Panc1 (cell line): ENCODE results near the gene RASA3. TPM values are rescaled to one million over a fixed set of nuclear protein-coding genes. Genes with fewer than 3 reads are reported as not detected.

Source experiments
- ATAC-seq: fragments of 200-7000 bp; cut with Tn5 transposase; 2 replicates; pipeline ENCODE4 v1.9.1; 2020; ENCODE audit warnings: mild to moderate bottlenecking, moderate library complexity
- BruUV-seq: library from RNA; stranded (reverse); fragments of 400-500 nt; replicated peaks from 2 replicates; lab custom pipeline; 2021; lab: Mats Ljungman, UMichigan
- CTCF ChIA-PET: fragments of 300-600 bp; sonication (Branson Sonifier 250); formaldehyde crosslinking; loops from one replicate; lab custom pipeline; 2022; ENCODE audit warnings: antibody characterized with exemption; lab: Charles Lee
- POLR2A ChIA-PET: fragments of 300-600 bp; sonication (Branson Sonifier 250); formaldehyde crosslinking; loops from one replicate; lab custom pipeline; 2022; ENCODE audit warnings: antibody characterized with exemption; lab: Charles Lee
- DNase-seq: peaks from one replicate; pipeline ENCODE4 v3.0.0-alpha.2; 2010; ENCODE audit warnings: low read depth, low spot score
- H3K27ac ChIP-seq: 2 replicates; pipeline ENCODE4 v1.5.1; 2011; ENCODE audit warnings: mild to moderate bottlenecking, low read length, inconsistent platforms
- H3K27me3 ChIP-seq: fragments of 200-500 bp; sonication (Bioruptor generic); 2 replicates; pipeline ENCODE4 v1.6.0; 2014; ENCODE audit warnings: low read length, inconsistent platforms; ENCODE audit not compliant: control insufficient read depth, insufficient read depth
- H3K36me3 ChIP-seq: fragments of 200-500 bp; sonication (Bioruptor generic); 2 replicates; pipeline ENCODE4 v1.5.1; 2014; ENCODE audit warnings: inconsistent platforms, mild to moderate bottlenecking, low read length, moderate library complexity; ENCODE audit not compliant: control insufficient read depth, insufficient read depth
- H3K4me1 ChIP-seq: 2 replicates; pipeline ENCODE4 v1.5.1; 2011; ENCODE audit warnings: inconsistent platforms, mild to moderate bottlenecking, low read length, moderate library complexity; ENCODE audit not compliant: control insufficient read depth, insufficient read depth
- H3K4me3 ChIP-seq, 2 experiments: 2 replicates each; pipeline ENCODE4 v1.5.1; 2011 to 2012; ENCODE audit warnings: low read depth in 2 of 2, low read length in 2 of 2, mild to moderate bottlenecking in 2 of 2, inconsistent platforms in 1 of 2, moderate library complexity in 1 of 2
- H3K9me3 ChIP-seq: fragments of 200-500 bp; sonication (Bioruptor generic); 2 replicates; pipeline ENCODE4 v1.5.1; 2014; ENCODE audit warnings: low read depth, mild to moderate bottlenecking, inconsistent platforms, low read length, moderate library complexity; ENCODE audit not compliant: control insufficient read depth, insufficient read depth
- CTCF ChIP-seq: fragments of 450-650 bp; IDR thresholded peaks from 2 replicates; pipeline ENCODE4 v1.5.1; 2017; ENCODE audit warnings: mild to moderate bottlenecking
- POLR2AphosphoS5 ChIP-seq: IDR thresholded peaks from 2 replicates; pipeline ENCODE4 v1.6.1; 2012; ENCODE audit warnings: mild to moderate bottlenecking, low read depth, low read length, moderate library complexity
- REST ChIP-seq, 2 experiments: IDR thresholded peaks; 2 replicates each; pipeline ENCODE4 v1.6.1; 2011 to 2012; ENCODE audit warnings: low read depth in 2 of 2, control low read depth in 1 of 2, low read length in 1 of 2, mild to moderate bottlenecking in 1 of 2, moderate library complexity in 1 of 2; ENCODE audit not compliant: insufficient read depth in 1 of 2
- SIN3A ChIP-seq: IDR thresholded peaks from 2 replicates; pipeline ENCODE4 v1.6.1; 2012; ENCODE audit warnings: low read depth, mild to moderate bottlenecking, low read length, moderate library complexity, borderline replicate concordance; ENCODE audit not compliant: insufficient read depth
- TCF7L2 ChIP-seq: IDR thresholded peaks from 2 replicates; pipeline ENCODE4 v1.6.1; 2011; ENCODE audit warnings: mild to moderate bottlenecking, low read depth, low read length, inconsistent platforms
- in situ Hi-C: cut with HindIII; loops from 2 replicates; pipeline ENCODE4 v1.10.0; 2016; ENCODE audit warnings: low sequenced_read_pairs, low pct_unique_long_range_greater_than_20kb
- intact Hi-C: fragments of 100-400 bp; cut with micrococcal nuclease; formaldehyde crosslinking; loops from one replicate; pipeline ENCODE4 v1.10.0; 2022; ENCODE audit not compliant: unreplicated experiment
- total RNA-seq: library from RNA; stranded (reverse); gene quantifications from one replicate; pipeline ENCODE4 v1.2.1, GENCODE V29; 2021; ENCODE audit not compliant: unreplicated experiment

RASA3 gene
- total RNA-seq, 1 experiment from 2014 or later, result 33.7 TPM

GRCh38 chr13:113952983-113953520 is 179.4 kb downstream of the RASA3 start:
- BruUV-seq, result no TSS peak
- ChIA-PET POLR2A (interaction anchor here (0.6 kb wide), 1 partner anchor 72 kb away, joined by 3 read pairs; no protein-coding TSS in a partner anchor), CTCF (no interaction called here)
- Histone ChIP-seq H3K27me3 (no peaks in the 10 kb centered on the region), H3K27ac (no peak overlapping the region), H3K36me3 (no peaks in the 10 kb centered on the region), H3K9me3 (no peaks in the 10 kb centered on the region), H3K4me3 (no peak overlapping the region), H3K4me1 (no peaks in the 10 kb centered on the region)
- no peak for TF ChIP-seq CTCF
- TF ChIP-seq SIN3A, result no peak
- TF ChIP-seq REST (IDR thresholded peaks at IDR 0.05; ENCODE audit: insufficient read depth in 1 of 2, low read depth in 2 of 2, low read length in 1 of 2), result no peak
- TF ChIP-seq POLR2AphosphoS5, result no peak
- TF ChIP-seq TCF7L2, result no peak
- intact Hi-C loops, result no loop called here
- ATAC-seq (no peak), DNase-seq (no peak)
- in situ Hi-C loops, result no loop called here

GRCh38 chr13:113952151-113952982 is 180.1 kb downstream of the RASA3 start:
- no peak for TF ChIP-seq CTCF
- CTCF ChIA-PET, result no interaction called here
- Histone ChIP-seq H3K36me3 (no peaks in the 10 kb centered on the region), H3K27me3 (no peaks in the 10 kb centered on the region), H3K9me3 (no peaks in the 10 kb centered on the region), H3K27ac (no peak overlapping the region), H3K4me3 (no peak overlapping the region), H3K4me1 (no peaks in the 10 kb centered on the region)
- ATAC-seq (no peak; the same call in 1 of the 2 replicates), DNase-seq (no peak)
- BruUV-seq, result no TSS peak
- POLR2A ChIA-PET, result no interaction called here
- intact Hi-C loops (no loop called here), in situ Hi-C loops (no loop called here)
